Ascending aorta (tissue), 2 donors: ENCODE results near the gene RALGDS. TPM values are rescaled to one million over a fixed set of nuclear protein-coding genes. Genes with fewer than 3 reads are reported as not detected.
A peak's percentile ranks its signal among the peaks of the same experiment; 100 is the strongest.

Source experiments
- DNase-seq, 2 donors: peaks; one replicate each; pipeline ENCODE4 v3.0.0-alpha.2; 2019; ENCODE audit warnings: low spot score in 2 of 2
- H3K27ac ChIP-seq, 2 donors: fragments of 200-600 bp; sonication (generic); one replicate each; pipeline ENCODE4 v1.5.1; 2016 to 2017; ENCODE audit warnings: mild to moderate bottlenecking in 1 of 2
- H3K27me3 ChIP-seq: fragments of 200-600 bp; sonication (generic); one replicate; pipeline ENCODE4 v1.5.1; 2017
- H3K36me3 ChIP-seq, 2 donors: fragments of 200-600 bp; sonication (generic); one replicate each; pipeline ENCODE4 v1.5.1; 2016
- H3K4me1 ChIP-seq, 2 donors: fragments of 200-600 bp; sonication (generic); one replicate each; pipeline ENCODE4 v1.5.1; 2016 to 2017; ENCODE audit warnings: mild to moderate bottlenecking in 1 of 2
- H3K4me3 ChIP-seq, 2 donors: fragments of 200-600 bp; sonication (generic); one replicate each; pipeline ENCODE4 v1.5.1; 2016 to 2017; ENCODE audit warnings: mild to moderate bottlenecking in 1 of 2
- H3K9me3 ChIP-seq, 2 donors: fragments of 200-600 bp; sonication (generic); one replicate each; pipeline ENCODE4 v1.5.1; 2016
- intact Hi-C: fragments of 100-400 bp; cut with DNase I; formaldehyde crosslinking; loops from one replicate; pipeline ENCODE4 v1.15.1; 2023
- total RNA-seq: library from RNA; depleted of rRNA; stranded (reverse); fragments of >200 nt; gene quantifications from one replicate; pipeline ENCODE4 v1.1.0, GENCODE V29; 2016
- TF ChIP-seq, protein P1 (sequence below), 3 experiments: fragments of 200-600 bp in 2 of 3; fragments of 450-650 bp in 1 of 3; sonication (generic) in 2 of 3; IDR thresholded peaks; one replicate each; pipeline ENCODE4 v1.5.1; 2016 to 2019; ENCODE audit warnings: antibody characterized with exemption in 3 of 3, mild to moderate bottlenecking in 1 of 3, moderate library complexity in 1 of 3

RALGDS gene
- total RNA-seq, 1 donor from 2014 or later, result 53.9 TPM

GRCh38 chr9:133135146-133135745, 14.2 kb upstream of the RALGDS start:
- TF ChIP-seq, protein P1, sequence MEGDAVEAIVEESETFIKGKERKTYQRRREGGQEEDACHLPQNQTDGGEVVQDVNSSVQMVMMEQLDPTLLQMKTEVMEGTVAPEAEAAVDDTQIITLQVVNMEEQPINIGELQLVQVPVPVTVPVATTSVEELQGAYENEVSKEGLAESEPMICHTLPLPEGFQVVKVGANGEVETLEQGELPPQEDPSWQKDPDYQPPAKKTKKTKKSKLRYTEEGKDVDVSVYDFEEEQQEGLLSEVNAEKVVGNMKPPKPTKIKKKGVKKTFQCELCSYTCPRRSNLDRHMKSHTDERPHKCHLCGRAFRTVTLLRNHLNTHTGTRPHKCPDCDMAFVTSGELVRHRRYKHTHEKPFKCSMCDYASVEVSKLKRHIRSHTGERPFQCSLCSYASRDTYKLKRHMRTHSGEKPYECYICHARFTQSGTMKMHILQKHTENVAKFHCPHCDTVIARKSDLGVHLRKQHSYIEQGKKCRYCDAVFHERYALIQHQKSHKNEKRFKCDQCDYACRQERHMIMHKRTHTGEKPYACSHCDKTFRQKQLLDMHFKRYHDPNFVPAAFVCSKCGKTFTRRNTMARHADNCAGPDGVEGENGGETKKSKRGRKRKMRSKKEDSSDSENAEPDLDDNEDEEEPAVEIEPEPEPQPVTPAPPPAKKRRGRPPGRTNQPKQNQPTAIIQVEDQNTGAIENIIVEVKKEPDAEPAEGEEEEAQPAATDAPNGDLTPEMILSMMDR (IDR thresholded peaks at IDR 0.05), result no peak
- intact Hi-C loops, result no loop called here
- Histone ChIP-seq H3K4me3 (no peak overlapping the region), H3K27me3 (no peaks in the 10 kb centered on the region), H3K36me3 (no peaks in the 10 kb centered on the region), H3K27ac (peak overlapping the region; percentile 51 to 83), H3K9me3 (no peaks in the 10 kb centered on the region), H3K4me1 (peaks cover 7 to 29% of the 10 kb centered on the region in 2 donors)
- peak in 1 of 2 donors; percentile 86 for DNase-seq

DNA sequence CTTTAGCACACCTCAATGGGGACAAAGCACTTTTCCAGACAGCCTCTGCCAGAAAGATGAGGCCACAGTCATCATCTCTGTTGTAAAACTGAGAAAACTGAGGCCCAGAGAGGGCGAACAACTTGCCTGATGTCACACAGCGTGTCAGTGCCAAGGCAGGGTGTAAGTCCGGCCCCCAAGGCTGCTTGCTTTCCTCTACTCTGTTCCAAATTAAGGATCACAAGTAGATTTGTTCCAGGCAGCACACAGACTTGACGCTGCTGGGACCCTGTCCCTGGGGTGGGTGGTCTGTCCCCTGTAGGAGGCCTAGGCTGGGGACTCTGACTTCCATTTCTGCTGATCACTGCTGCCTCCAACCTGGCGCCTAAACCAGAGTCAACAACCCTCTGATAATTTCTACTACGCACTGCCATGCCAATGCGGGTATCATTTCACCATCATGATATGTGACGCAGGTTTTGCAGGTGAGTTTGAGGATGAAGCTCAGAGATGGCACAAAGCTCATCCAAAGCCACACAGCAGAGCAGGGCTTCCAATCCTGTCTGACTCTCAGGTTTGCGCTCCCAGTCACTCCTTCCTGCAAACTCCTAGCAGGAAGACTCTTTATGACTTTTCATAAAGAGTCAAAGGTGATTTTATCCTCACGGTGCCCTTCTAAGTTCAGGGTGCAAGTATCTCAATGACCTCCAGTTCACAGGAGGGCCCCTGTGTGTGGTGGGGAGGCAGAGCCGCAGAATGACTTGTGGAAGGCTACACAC, 13.5 kb upstream of the RALGDS start:
- no peaks in the 10 kb centered on the region for H3K9me3 ChIP-seq
- H3K27me3 ChIP-seq, result no peaks in the 10 kb centered on the region
- H3K4me1 ChIP-seq, result peaks cover 7 to 29% of the 10 kb centered on the region in 2 donors
- TF ChIP-seq, protein P1 (IDR thresholded peaks at IDR 0.05), result no peak
- no peak for DNase-seq
- H3K4me3 ChIP-seq, result no peak overlapping the region
- intact Hi-C loops, result no loop called here
- H3K27ac ChIP-seq, result peak overlapping the region; percentile 51 to 83
- no peaks in the 10 kb centered on the region for H3K36me3 ChIP-seq

GRCh38 chr9:133133681-133134387, 12.8 kb upstream of the RALGDS start:
- H3K36me3 ChIP-seq, result no peaks in the 10 kb centered on the region
- peaks cover 7 to 29% of the 10 kb centered on the region in 2 donors for H3K4me1 ChIP-seq
- peak overlapping the region; percentile 51 to 83 for H3K27ac ChIP-seq
- TF ChIP-seq, protein P1 (IDR thresholded peaks at IDR 0.05), result no peak
- H3K9me3 ChIP-seq, result no peaks in the 10 kb centered on the region
- intact Hi-C loops, result no loop called here
- peak; percentile 76 to 91 for DNase-seq
- H3K4me3 ChIP-seq, result no peak overlapping the region
- H3K27me3 ChIP-seq, result no peaks in the 10 kb centered on the region

- no peak overlapping the region for H3K4me3 ChIP-seq
- TF ChIP-seq, protein P1 (IDR thresholded peaks at IDR 0.05), result no peak
- H3K4me1 ChIP-seq, result peaks cover 7 to 34% of the 10 kb centered on the region in 2 donors
- no peaks in the 10 kb centered on the region for H3K9me3 ChIP-seq
- H3K27ac ChIP-seq, result no peak overlapping the region
- no peak for DNase-seq
- H3K27me3 ChIP-seq, result no peaks in the 10 kb centered on the region
- H3K36me3 ChIP-seq, result no peaks in the 10 kb centered on the region
- intact Hi-C loops, result no loop called here
Measured at GRCh38 chr9:133132174-133132573, 11.1 kb upstream of the RALGDS start.

- Histone ChIP-seq H3K4me3 (no peak overlapping the region), H3K27ac (no peak overlapping the region), H3K36me3 (no peaks in the 10 kb centered on the region), H3K4me1 (peaks cover 12 to 41% of the 10 kb centered on the region in 2 donors), H3K9me3 (no peaks in the 10 kb centered on the region), H3K27me3 (no peaks in the 10 kb centered on the region)
- DNase-seq, result no peak
- TF ChIP-seq, protein P1 (IDR thresholded peaks at IDR 0.05), result no peak
- intact Hi-C loops, result no loop called here
Measured at GRCh38 chr9:133131506-133131905, 10.5 kb upstream of the RALGDS start.
